ENCODE measurements around the gene KRTAP22-2.

KRTAP22-2 gene

GRCh38 chr21:30561957-30562356 lies 28.2 kb downstream of the KRTAP22-2 start:
- no peak for DNase-seq

- no peak for DNase-seq
These were observed 28.8 kb downstream of the KRTAP22-2 start, which contains the start of gene KRTAP19-7 for GRCh38 chr21:30561264-30561895. KRTAP19-7 (minus strand) TSS chr21:30561314; CDS start chr21:30561289, 25 bp downstream.

GRCh38 chr21:30555095-30555494 lies 35.1 kb downstream of the KRTAP22-2 start:
- no peak for DNase-seq

GRCh38 chr21:30552782-30553181 lies 37.4 kb downstream of the KRTAP22-2 start:
- DNase-seq, result no peak

DNA sequence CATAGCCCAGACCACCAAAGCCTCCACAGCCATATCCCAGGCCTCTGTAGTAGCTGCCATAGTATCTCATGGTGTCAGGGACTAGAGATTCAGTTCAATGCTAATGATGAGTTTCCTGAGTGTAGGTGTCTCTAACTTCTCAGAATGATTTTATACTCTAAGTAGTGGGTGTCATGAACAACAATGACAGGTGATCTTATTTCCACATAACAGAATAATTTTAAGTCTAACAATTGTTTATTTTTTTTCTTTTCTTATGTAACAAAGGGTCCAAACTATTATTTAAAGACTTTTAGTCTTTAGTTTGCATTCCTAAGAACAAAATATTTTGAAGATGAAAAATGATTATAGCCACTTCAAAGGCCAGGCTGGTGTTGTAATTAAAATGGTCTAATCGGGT lies 48.4 kb downstream of the KRTAP22-2 start, which contains the start of gene KRTAP19-6:
KRTAP19-6 (minus strand) TSS at position 101 of the 400 bp plus-strand sequence; CDS start at position 70, 31 bp downstream.
- DNase-seq, result no peak

All from NCI-H1694 treated with DMSO at 0.1 percent for 48 hours (cell line).